Activated CD4-positive, alpha-beta T cell treated with anti-CD3 and anti-CD28 coated beads, Interleukin-2, amount 50 U/mL, for 48 hours (primary cell): ENCODE data around the gene TATDN3.
"Not testable (repeated sequence)": the region's sequence is repeated elsewhere in the genome, so short reads cannot be mapped to it uniquely, and the experiment has no call there.

Source experiments
- DNase-seq, 2 experiments: peaks; one replicate each; pipeline ENCODE4 v3.0.0-alpha.2; 2020

TATDN3 gene

GRCh38 chr1:212777151-212777550, 14.5 kb upstream of the TATDN3 start:
- DNase-seq, result no peak

- DNase-seq, result not testable (repeated sequence)
Measured at GRCh38 chr1:212779086-212779485, 12.6 kb upstream of the TATDN3 start.

GRCh38 chr1:212780759-212781158, 10.9 kb upstream of the TATDN3 start:
- no peak for DNase-seq

- no peak for DNase-seq
Measured at GRCh38 chr1:212781225-212781624, 10.5 kb upstream of the TATDN3 start.

- no peak for DNase-seq
Measured at GRCh38 chr1:212782422-212783154, 9.1 kb upstream of the TATDN3 start.

- no peak for DNase-seq
Measured at GRCh38 chr1:212783976-212784375, 7.7 kb upstream of the TATDN3 start.

- no peak for DNase-seq
Measured at GRCh38 chr1:212785871-212786270, 5.8 kb upstream of the TATDN3 start.

GRCh38 chr1:212791261-212791675, 426 bp upstream of the TATDN3 start:
- DNase-seq, result no peak

- DNase-seq, result no peak
Measured at GRCh38 chr1:212792396-212792908, 758 bp downstream of the TATDN3 start.

GRCh38 chr1:212794561-212795014, 2.9 kb downstream of the TATDN3 start:
- DNase-seq, result no peak

- no peak for DNase-seq
Measured at GRCh38 chr1:212797681-212798080, 6.0 kb downstream of the TATDN3 start.

GRCh38 chr1:212805767-212806166, 14.1 kb downstream of the TATDN3 start:
- DNase-seq, result no peak

GRCh38 chr1:212814537-212815334, 23.0 kb downstream of the TATDN3 start:
- no peak for DNase-seq

- DNase-seq, result no peak
Measured at GRCh38 chr1:212816567-212817278, 25.0 kb downstream of the TATDN3 start.

GRCh38 chr1:212819726-212820125, 28.0 kb downstream of the TATDN3 start:
- DNase-seq, result no peak

- DNase-seq, result no peak
Measured at GRCh38 chr1:212820969-212821368, 29.3 kb downstream of the TATDN3 start.

- DNase-seq, result no peak
Measured at GRCh38 chr1:212822956-212823355, 31.3 kb downstream of the TATDN3 start.

- DNase-seq, result no peak
Measured at GRCh38 chr1:212824201-212824600, 32.5 kb downstream of the TATDN3 start.

GRCh38 chr1:212825798-212826452, 34.2 kb downstream of the TATDN3 start:
- DNase-seq, result no peak

GRCh38 chr1:212827171-212827776, 35.6 kb downstream of the TATDN3 start:
- no peak for DNase-seq

GRCh38 chr1:212827831-212828278, 36.2 kb downstream of the TATDN3 start:
- DNase-seq, result no peak

GRCh38 chr1:212828395-212828794, 36.7 kb downstream of the TATDN3 start:
- DNase-seq, result no peak
